ENCODE results near the gene POU2AF2.

- TF ChIP-seq EZH2 (IDR thresholded peaks at IDR 0.05; ENCODE audit: borderline replicate concordance, low read length) (no peak), CTCF (conservative IDR thresholded peaks at IDR 0.05 in 1 of 2, IDR thresholded peaks at IDR 0.05 in 1 of 2; ENCODE audit: extremely low read depth in 1 of 2, insufficient read depth in 1 of 2, low read depth in 1 of 2, low read length in 2 of 2) (no peak)
Observed at GRCh38 chr11:111310088-111310487, 64.6 kb downstream of the POU2AF2 start.
